Dermis lymphatic vessel endothelial cell (primary cell): ENCODE results near the gene CLEC4M. TPM values are rescaled to one million over a fixed set of nuclear protein-coding genes. Genes with fewer than 3 reads are reported as not detected.

Experiments
- total RNA-seq: library from RNA; depleted of rRNA; stranded (reverse); fragments of >200 nt; gene quantifications from 2 replicates; pipeline ENCODE4 v1.2.1, GENCODE V29; 2014

Gene CLEC4M
- total RNA-seq = 146 and 160 TPM in 2 replicates

DNA sequence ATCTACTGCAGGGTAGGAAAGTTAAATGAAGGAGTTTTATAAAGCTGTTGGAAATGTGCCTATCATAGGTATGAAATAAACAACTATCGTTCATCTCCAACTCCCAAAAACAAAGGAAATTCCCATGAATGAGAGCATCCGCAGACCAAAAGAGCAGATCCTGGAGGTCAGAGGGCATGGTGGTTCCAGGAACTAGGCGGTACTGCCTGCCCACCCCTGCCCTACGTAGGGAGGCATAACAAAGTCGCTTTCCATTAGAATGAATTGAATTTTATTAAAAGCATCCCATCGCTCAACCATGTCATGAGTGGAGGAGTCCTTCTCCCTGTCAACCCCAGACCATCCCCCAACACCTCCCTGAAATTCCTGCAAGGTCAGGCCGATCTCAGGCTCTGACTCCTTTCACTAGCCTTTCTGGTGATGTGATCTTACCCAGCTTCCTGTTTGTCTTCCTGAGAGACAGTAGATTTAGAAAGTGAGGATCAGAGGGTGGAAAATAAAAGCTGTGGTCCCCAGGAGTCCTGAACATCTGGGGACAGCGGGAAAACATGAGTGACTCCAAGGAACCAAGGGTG, at the start of gene CLEC4M:
TSS of gene CLEC4M (plus strand) at position 525 of the 575 bp plus-strand sequence. CDS start at position 549, 24 bp downstream.

GRCh38 chr19:7732045-7732444, 31.0 kb upstream of the CLEC4M start, which contains the start of gene CLEC4G:
Gene CLEC4G, minus strand, starts transcription at chr19:7732110. Its CDS starts 8 bp downstream, at chr19:7732102.

DNA sequence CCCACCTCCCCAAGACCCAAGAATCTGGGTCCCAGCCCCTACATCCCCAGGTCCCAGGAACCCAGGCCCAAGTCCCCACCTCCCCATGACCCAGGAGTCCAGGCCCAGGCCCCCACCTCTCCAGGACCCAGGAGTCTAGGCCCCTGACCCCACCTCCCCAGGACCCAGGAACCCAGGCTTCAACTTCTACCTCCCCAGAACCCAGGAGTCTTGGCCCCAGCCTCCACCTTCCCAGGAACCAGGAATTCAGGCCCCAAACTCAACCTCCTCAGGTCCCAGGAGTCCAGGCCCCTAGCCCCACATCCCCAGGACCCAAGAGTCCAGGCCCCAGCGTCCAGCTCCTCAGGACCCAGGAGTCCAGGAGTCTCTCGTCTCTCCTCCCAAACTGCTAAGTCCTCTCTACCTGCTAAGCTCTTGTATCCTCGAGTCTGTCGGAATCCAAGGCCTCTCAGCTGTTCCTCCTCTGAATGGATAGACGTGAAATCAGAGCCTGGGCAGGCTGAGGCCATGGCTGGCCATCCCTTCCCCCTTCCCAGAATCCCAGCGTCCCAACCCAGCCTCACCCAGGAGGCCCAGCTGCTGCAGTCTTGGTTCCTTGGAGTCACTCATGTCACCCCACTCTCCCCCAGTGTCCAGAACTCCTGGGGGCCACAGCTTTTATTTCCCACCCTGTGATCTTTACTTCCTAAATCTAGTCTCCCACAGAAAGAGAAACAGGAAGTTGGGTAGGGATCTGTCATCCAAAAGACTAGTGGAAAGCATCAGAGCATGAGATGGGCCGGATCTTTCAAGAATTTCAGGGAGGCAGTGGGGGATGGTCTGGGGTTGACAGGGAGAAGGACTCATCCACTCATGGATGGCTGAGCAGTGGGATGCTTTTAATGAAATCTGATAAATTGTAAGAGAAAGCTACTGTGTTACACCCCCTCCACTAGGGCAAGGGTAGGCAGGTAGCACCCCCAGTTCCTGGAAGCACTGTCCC, 15.8 kb upstream of the CLEC4M start, which contains the start of gene CD209:
TSS of gene CD209 (minus strand) at position 632 of the 982 bp plus-strand sequence. CDS start at position 609, 23 bp downstream.

Other genes with a start within 250 kb of the CLEC4M start
- gene ZNF358, start 247.1 kb upstream of the CLEC4M start, total RNA-seq = 10.9 and 11.2 TPM in 2 replicates
- 3.4 and 4.9 TPM in 2 replicates for gene MCOLN1, start 240.6 kb upstream of the CLEC4M start, total RNA-seq
- gene PNPLA6, start 227.5 kb upstream of the CLEC4M start, total RNA-seq = 56.2 and 65.2 TPM in 2 replicates
- 0.11 TPM in 1 of 2 replicates, not detected in the other for gene CAMSAP3, start 167.4 kb upstream of the CLEC4M start, total RNA-seq
- gene XAB2, start 133.7 kb upstream of the CLEC4M start, total RNA-seq = 19.0 and 22.6 TPM in 2 replicates
- 34.4 and 36.3 TPM in 2 replicates for gene PET100, start 133.4 kb upstream of the CLEC4M start, total RNA-seq
- gene PCP2, start 129.5 kb upstream of the CLEC4M start, total RNA-seq = not detected in 2 replicates
- 19.8 and 28.3 TPM in 2 replicates for gene STXBP2, start 126.1 kb upstream of the CLEC4M start, total RNA-seq
- not detected in 2 replicates for gene RETN, start 94.2 kb upstream of the CLEC4M start, total RNA-seq
- gene MCEMP1, start 86.2 kb upstream of the CLEC4M start, total RNA-seq = not detected in 2 replicates
- 111 and 133 TPM in 2 replicates for gene TRAPPC5, start 82.4 kb upstream of the CLEC4M start, total RNA-seq
- gene FCER2, start 61.1 kb upstream of the CLEC4M start, total RNA-seq = not detected in 2 replicates
- gene CLEC4G, start 31.1 kb upstream of the CLEC4M start, total RNA-seq = under 0.01 and 0.76 TPM in 2 replicates
- 0.11 and 0.26 TPM in 2 replicates for gene CD209, start 15.7 kb upstream of the CLEC4M start, total RNA-seq
- gene EVI5L, start 67.0 kb downstream of the CLEC4M start, total RNA-seq = 6.8 and 7.3 TPM in 2 replicates
- gene PRR36, start 111.1 kb downstream of the CLEC4M start, total RNA-seq = not detected in 2 replicates
- gene LRRC8E, start 125.3 kb downstream of the CLEC4M start, total RNA-seq = 0.33 and 0.43 TPM in 2 replicates
- 9.6 and 11.0 TPM in 2 replicates for gene MAP2K7, start 140.6 kb downstream of the CLEC4M start, total RNA-seq
- 0.22 TPM in 1 of 2 replicates, not detected in the other for gene TGFBR3L, start 151.6 kb downstream of the CLEC4M start, total RNA-seq
- gene SNAPC2, start 157.1 kb downstream of the CLEC4M start, total RNA-seq = 4.1 and 5.5 TPM in 2 replicates
- gene CTXN1, start 162.9 kb downstream of the CLEC4M start, total RNA-seq = 0.33 and 0.77 TPM in 2 replicates
- 20.6 and 35.1 TPM in 2 replicates for gene TIMM44, start 180.4 kb downstream of the CLEC4M start, total RNA-seq
- gene ELAVL1, start 242.4 kb downstream of the CLEC4M start, total RNA-seq = 29.0 and 34.6 TPM in 2 replicates